Heart left ventricle (tissue), 13 donors: ENCODE data around the gene SUCLG1.

Experiments
- CTCF ChIP-seq, 12 donors: fragments of 200-600 bp; sonication (generic) in 4 of 12; IDR thresholded peaks; one replicate each; pipeline versions ENCODE4 v1.5.0 to v1.8.0; 2018 to 2022; ENCODE audit warnings: antibody characterized with exemption in 12 of 12, mild to moderate bottlenecking in 5 of 12
- POLR2A ChIP-seq, 2 donors: fragments of 450-650 bp; IDR thresholded peaks; one replicate each; pipeline ENCODE4 v1.6.1; 2017; ENCODE audit warnings: antibody characterized with exemption in 2 of 2, mild to moderate bottlenecking in 2 of 2, moderate library complexity in 2 of 2
- donor health status: ischemic (EF 13 %, LVEDD 7.1; RV severe dilation, severe dysfunction).
- donor health status: DM: no; HTN: yes; CAD: no.
- donor health status: DM: no; HTN: no; CAD: no.
- donor health status: ischemic (EF 25% LVEDD 6.9; RV normal size, moderate dysfunction).
- donor health status: ischemic (EF 25% LVEDD 5.7; RV mildly dilated, moderate dysfunction).
- donor health status: ischemic (EF 35%, LVEDD 5.7; RV mildly dilated, moderate dysfunction).
- donor health status: nonischemic (EF 11% LVEDD 7.7; RV severe dilation, severe dysfunction).
- donor health status: DM: yes; HTN: yes; CAD: no.
- donor health status: PGD.
- donor health status: ischemic (EF 29% LVEDD 5.4; RV normal size, mild dysfunction).
- donor health status: nonischemic (EF 23%, LVEDD 6.1; RV moderate dilation, normal function).

DNA sequence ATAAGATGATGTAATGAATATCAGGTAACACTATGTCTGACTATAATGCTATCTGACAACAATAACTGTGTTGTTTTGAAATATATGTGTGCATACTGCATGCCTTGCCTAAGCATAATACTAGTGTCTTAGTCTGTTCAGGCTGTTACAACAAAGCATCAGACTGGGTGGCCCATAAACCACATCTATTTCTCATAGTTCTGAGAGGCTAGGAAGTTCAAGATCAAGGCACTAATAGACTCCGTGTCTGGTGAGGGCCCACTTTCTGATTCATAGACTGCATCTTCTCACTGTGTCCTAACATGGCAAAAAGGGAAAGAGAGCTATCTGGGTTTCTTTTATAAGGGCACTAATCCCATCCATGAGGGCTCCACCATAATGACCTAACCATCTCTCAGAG lies 80.1 kb downstream of the SUCLG1 start:
- TF ChIP-seq CTCF (IDR thresholded peaks at IDR 0.05) (no peak), POLR2A (IDR thresholded peaks at IDR 0.05) (no peak)
